ENCODE measurements around the gene PRKAR1B.

The PRKAR1B gene

DNA sequence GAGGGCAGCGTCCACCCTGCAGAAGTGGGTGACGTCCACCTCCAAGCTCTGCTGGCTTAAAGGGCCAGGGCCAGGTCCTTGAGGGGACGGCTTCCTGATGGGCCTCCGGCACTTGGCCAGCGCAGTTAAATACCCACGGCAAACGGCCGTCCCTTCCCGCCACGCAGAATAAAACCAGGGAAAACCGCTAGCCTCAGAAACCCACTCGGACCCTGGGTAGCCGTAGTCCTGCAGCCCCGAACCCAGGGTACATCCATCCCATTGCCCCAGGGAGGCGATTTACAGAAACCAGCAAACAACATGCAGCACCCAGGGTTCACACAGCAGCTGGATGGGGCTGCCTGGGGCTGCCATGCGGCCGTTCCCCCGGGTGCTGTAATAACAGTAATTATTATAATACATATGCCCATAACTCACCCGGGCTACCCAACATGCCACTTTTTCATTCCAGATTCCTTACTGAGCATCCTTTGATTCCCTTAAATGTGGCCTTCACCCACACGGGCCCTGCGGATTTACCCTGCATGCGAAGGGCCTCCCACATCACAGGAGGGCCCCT, 126.0 kb downstream of the PRKAR1B start:
- no peak for DNase-seq

DNA sequence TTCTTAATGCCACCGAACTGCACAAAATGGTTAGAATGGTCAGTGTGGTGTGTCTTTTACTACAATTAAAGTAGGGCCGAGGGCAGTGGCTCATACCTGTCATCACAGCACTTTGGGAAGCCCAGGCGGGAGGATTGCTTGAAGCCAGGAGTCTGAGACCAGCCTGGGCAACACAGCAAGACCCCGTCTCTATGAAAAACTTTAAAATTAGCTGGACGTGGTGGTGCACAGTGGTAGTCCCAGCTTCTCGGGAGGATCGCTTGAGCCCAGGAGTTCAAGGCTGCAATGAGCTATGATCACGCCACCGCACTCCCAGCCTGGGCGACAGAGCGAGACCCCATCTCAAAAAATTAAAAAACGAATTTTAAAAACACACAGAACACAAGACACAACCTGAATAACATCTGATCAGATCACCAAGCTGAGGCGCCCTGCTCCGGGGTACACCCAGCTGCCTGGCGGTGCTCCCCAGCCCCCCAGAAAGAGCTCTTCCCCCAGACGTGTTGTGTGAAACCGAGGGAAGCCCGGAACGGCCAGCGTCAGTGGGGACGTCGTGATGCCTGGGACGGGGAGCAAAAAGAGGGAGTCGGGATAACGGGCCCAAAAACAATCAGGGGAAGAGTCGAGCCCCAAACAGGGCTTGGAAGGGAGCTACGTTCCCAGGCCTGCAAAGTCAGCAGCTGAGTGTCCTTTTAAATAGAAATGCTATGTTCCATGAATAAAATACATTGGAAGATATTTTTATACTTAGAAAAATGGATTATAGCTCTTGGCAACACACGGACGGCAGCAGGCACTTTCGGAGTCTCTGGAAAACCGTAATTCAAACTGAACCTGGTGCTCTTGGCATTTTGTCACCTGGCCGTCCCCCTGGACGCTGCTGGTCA, 126.7 kb downstream of the PRKAR1B start:
- no peak for DNase-seq

DNA sequence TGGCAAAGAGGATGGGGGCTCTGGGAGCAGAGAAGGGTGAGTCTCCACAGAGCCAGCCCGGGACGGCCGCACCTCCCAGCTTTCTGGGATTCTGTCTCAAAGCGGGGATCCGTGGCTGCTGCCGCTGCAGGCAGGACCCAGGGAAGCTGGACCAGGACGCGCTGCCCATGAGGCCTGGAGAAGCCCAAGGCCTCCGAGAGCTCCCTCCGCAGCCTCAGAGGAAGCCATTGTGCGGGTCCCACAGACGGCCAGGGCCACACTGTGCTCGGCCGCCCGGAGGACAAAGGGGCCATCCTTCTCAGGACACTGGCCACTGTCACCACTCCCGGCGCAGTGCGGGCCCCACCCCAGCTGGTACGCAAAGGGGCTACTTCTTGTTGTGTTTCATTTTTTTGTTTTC, 128.2 kb downstream of the PRKAR1B start:
- DNase-seq, result no peak

DNA sequence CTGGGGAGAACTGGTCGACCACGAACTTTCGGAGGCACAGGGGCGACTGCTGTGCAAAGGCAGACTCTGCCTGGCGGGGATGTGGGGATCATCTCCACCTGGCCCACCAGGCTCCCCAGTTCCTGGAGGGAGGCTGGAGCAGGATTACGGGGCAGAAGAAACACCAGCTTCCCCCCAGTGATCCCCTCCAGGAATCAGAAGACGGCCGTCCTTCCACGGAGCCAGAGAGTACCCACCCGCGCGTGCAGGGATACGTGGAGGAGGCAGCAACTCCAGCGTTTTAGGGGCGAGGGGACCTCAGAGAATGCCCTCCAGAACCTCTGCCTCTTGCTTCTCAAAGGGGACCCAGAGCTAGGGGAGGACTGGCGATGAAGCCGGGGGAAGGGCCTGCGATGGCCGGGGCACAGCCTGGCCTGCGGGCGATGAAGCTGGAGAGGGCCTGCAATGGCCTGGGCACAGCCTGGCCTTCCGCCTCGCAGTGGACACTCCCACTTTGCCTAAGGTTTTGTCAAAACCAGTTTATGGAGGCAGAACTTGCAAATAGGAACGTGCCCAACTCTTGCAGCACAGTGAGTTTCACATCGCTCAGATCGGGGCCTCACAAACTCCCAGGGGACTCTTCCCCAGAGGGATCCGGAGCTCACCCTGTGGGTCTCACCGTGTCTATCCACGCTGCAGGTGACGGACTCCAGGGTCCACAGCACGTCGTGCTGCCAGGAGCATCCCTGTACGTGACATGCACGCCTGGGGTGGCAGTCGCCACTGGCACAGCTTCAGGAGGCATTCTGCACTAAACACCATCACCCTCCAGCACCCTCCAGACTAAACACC, 129.5 kb downstream of the PRKAR1B start:
- DNase-seq, result no peak

DNA sequence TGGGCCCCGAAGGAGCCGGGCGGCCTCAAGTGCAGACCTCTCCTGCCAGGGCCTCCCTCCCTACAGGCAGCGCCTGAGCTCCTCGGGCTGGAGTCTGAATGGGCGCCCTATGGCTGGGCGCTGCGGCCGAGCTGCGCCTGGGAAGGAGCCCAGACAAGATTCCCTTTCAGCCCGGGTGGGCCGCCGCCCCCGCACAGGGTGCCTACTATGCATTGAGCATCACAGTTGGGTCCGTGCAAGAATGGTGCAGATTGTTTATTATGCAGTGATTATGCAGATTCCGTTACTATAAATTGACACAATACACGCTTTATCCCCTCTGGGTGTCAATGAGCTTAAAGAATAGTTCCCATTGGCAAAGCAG, 130.3 kb downstream of the PRKAR1B start:
- no peak for DNase-seq

DNA sequence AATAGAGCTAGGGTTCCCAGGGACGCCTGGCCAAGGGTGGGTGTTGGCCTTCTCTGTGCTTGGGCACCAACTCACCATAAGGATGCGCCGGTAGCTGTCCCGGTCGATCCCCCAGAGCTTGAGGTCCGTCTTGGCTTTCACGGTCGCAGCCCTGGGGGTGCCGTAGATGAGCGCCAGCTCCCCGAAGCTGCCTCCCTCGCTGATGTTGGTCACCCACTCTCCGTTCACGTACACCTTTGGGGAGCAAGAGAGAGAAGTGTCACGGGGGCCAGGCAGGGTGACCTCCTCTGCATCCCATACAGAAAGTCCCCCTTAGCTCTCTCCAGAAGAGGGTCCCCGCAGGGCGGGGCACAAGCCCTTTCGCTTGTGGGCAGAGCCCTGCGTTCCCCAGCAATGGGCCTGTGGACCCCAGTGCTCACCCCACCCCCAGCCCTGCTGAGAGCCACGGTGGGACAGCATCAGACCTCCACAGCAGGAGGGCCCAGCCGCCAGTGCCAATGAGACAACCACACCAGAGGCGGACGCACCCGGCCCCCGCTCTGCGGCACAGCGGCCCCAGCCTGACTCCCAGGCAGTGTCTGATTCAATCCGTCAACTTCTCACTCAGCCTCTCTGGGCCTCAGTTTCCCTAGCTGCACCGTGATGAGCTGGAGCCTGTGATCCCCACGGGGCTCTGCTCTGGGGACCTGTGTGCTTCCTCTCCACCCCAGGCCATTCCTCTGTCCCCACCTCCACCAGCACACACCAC, 130.8 kb downstream of the PRKAR1B start:
- no peak for DNase-seq

DNA sequence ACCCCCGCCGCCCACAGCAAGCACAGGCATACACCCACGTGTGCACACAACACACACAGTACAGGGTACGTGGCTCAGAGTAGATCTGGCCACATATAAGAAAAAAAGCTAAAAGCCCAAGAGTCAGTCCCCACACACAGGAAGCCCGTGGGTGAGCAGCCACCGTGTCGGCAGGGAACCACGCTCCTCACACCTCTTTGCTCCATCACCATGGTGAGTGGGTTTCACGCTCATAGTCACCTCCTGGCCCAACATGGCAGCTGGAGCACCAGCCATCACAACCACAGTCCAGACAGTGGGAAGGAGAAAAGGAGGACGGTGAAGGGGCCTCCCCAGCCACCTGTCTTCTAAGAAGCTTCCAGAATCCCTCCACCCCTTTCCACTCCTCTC, 131.5 kb downstream of the PRKAR1B start:
- DNase-seq, result no peak

DNA sequence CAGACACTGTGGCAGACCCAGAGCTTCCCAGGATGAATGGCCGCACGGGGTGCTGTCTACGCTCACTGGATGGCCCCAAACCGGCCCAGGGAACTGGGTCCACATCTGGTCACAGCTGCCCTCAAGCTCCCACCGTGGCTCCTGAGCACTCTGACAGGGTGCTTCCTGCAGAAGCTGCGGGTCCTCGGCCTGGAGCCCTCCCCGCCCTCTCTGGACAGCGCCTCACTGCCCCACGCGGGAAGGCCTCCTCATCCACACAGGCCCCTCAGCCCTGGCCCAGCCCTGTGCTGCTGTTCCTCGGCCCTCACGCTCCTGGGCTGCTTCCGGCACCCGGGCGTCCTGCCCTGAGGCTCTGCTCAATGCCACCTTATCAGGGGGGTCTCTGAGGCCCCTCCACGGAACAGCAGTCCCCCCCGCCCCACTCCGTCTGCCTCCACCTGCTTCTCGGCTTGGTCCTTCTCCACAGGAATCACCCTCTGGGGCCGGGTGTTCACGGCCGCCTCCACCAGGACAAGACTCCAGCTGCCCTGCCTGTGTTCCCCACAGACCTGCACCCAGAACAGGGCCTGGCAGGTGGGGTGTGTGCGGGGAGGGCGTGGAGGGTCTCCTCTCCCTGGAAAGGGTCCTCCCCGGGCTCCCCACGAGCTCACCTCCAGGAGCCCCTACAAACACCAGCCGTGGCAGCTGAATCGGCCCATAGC, 132.0 kb downstream of the PRKAR1B start:
- DNase-seq, result no peak

DNA sequence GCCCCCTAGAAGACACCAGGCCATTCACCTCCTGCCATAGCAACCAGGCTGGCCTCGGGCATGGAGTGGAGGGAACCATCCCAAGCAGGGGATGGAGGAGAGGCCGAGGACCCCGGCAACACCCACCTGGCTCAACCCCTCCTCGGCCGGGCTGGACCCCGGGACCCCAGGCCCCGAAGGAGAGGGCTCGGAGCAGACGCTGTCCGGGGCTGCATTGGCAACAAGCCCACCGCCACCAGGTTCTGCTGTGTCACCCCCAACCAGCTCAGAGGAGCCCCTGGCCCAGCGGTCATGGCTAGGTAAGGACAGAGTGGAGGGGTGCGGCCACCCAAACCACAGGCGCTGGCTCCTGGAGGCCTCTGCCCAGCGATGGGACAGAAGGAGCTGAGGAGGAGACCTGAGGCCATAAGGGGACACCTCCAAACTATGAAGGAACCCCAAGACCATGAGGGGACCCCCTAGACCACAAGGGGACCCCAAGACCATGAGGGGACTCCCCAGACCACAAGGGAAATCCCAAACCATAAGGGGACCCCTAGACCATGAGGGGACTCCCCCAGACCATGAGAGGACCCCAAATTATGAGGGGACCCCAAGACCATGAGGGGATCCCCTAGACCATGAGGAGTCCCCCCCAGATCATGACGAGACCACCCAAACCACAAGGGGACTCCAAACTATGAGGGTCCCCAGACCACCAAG, 132.7 kb downstream of the PRKAR1B start:
- DNase-seq, result no peak

DNA sequence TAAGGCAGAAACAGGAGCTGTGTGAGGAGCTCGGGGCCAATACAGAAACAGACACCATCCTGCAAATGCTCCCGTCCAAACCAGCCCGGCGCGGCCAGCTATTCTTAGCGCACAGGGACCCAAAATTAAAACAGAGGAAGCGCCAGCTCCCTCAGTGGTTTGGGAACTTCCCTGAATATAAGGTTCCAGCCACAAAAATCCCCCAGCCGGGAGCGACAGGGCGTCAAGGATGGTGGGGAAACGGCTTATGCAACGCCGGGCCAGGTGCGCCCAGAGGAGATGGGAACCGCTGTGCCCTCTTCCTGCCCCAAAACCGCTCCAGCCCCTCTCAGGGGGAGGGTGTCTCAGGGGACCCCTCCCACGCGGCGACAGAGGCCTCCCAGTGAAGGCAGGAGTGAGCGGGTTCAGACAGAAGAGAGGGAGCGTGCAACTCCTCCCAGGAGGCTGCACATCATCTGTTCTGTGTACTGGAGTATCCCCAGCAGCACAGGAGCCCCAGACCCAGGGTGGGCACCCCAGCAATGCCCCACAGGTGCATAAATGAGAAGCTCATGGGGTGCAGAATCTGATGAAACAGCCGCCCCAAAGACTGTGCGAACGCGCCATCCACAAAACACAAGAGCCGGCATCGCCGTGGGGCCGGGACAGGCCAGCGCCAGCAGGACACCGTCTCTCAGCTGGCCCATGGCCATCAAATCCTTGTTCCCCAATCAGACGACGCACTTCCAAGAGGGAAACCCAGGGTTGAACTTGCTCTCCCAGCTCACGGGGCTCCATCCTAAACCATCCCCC, 133.6 kb downstream of the PRKAR1B start:
- no peak for DNase-seq

DNA sequence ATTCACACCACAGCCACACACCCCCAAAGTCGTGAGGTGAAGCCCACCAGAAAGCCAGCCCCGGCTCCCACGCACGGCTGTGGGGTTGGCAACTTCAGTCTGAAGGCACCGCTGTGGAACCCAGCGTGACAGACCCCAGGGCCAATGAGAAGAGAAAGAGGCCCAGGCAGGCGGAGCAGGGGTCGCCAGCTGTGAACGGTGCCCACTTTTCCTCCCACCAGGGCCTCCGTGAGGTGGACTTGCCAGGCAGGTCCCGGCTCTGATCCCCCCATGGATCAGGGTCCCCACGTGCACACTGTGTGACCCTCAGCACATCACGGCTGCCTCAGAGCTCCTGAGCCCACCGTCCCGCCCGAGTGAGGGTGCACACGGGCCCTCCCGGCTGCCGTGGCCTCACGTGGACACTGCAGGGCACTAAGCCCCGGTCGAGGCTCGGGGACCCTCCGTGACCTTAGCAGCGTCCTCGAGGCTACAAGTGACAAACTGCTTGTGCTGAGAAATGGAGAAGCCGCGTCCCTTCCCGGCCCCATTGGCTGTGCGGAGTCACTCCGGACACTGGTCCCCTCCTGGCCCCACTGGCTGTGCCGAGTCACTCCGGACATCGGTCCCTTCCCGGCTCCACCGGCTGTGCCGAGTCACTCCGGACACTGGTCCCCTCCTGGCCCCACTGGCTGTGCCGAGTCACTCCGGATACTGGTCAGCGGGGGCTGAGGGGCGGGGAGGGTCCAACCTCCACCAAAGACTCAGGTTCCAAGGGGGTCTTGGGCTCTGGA, 135.0 kb downstream of the PRKAR1B start:
- no peak for DNase-seq

DNA sequence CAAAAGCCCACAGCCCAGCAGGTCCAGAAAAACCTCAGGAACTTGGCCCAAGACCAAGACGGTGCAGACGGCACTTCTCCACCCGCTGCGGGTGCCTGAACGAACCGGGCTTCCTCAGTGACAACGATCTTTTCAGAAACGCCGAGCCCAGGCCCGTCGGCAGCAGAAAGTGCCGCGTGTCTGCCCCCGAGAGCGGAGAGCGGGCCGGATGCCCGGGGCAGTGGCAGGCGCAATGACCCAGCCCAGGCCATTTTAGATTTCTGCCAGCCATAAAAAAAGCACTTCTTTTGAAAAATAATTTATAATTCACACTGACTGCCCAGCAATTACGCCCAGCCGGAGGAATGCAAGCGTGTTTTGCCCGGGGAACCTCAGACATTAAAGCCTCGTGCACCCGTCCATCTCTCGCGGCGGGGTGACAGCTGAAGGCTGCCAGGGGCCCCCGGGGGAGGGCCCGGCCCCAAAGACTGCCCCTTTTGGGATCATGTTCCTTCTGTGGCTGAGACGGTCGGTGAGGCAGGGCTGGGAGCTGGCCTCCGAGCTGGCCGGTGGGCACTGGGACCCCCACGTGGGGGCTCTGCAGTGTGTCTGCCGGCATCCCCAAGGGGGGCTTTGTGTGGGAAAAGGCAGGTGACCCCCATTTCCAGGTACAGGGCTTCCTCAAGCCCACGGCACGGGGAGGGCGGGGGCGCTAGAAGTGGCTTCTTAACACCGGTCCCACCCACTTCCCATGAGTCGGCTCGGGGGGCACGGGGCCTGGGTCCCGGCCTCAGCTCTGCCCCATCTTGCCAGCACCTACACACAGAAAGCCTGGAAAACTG, 136.1 kb downstream of the PRKAR1B start:
- no peak for DNase-seq

DNA sequence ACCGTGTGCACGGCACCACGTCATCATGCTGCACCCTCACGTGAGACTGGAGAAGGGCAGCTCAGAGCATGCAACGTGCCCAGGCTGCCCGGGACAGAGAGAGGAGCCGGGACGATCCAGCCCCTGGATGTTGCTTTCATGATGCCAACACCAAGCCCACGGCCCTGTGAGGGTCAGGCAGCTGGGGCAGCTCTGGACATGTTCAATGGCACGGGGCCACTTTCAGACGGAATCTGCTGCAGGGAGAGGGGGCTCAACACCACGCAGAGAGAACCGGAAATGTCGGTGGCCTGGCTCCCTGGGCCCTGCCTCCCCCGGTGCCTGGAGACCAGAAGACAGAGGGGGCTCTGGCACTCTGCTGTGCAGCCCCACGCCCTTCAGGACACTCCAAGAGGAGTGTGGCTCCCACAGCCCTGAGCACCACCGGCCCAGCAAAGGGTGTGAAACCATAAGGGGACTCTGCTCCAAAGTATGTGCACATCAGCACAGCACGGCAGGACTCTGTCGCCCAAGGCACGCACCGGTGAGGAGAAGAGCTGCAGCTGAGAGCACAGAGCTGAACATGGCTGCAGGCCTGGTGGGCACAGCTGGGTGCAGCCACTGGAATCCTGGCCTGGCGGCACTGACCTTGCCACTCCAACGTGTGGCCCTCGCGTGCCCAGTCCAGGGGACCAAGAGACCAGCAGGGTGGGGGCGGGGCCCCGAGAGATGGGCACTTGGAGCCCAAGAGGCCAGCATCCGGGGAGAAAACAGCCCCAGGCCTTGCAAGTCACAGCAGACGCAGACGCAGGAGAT, 137.1 kb downstream of the PRKAR1B start:
- no peak for DNase-seq

DNA sequence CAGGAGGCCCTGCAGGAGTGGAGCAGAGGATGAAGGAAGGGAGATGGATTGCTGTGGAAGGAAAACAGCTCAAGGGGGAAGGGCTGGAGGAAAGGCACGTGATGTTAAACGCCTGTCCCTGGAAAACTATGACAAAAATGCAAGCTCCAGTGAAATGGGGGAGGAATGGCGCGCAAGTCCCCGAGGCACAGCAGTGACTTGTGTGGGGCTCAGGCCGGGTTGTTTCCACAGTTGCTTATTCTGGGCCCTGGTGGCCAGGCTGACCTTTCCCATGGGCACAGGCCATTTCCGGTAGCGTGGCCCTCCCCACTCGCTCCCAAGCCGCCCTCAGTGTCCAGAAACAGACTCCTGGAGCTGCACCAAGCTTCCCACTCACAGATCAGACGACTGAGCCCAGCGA, 139.3 kb downstream of the PRKAR1B start:
- peak; percentile 65 for DNase-seq

DNA sequence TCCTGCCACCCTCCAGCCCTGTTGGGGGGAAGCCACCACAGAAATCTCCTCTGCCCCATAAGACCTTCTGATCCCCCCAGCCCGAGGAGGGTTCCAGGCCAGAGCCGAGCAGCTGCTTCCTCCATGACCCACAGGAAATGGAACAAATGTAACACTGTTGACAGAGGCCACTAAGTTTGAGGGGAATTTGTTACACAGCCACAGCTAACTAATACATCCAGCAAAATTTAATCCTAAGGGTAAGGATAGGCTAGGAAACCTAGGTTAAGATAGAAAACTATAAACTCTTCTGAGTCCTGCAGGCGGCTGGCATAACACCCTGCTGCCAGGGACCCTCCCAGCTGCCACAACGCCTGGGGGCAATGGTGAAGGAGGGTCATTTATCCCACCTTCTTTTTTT, 140.6 kb downstream of the PRKAR1B start:
- DNase-seq, result no peak

DNA sequence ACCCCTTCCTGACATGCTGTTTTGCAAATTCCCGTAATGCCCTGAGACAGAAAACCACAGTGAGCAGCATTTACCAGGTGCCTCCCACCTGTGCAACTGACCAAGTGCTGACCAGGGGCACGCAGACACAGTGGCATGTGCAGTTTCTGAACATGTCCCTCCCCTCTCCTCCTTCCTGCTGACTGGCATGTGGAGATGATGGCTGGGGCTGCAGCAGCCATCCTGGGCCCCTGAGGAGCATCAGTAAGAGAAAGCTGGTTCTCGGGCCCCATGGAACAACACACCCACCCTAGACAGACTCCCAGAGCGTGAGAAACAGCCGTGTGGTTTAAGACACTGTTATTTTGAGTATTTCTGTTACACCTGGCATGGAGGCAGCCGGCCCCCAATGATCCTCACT, 141.2 kb downstream of the PRKAR1B start:
- no peak for DNase-seq

DNA sequence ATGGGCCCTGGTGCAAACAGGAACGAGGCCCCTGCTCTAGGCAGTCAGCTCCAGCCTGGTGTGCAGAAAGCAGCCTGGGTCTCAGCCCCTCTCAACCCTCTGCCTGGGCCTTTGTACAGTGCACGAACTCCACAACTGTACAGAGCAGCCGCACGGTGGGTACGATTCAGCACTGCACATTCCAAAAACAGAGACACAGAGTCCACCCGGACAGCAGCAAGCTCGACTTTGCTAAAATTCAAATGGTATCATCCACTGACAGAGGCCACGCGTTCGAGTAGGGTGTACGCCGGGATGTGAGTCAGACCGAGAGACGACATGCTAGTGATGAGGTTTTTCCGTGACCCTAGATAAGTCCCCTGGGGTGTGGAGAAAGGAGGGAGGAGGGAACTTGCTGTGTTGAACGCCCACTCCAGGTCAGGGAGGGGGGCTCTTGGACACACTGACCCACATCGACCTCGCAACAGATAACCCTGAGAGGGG, 141.8 kb downstream of the PRKAR1B start:
- no peak for DNase-seq

DNA sequence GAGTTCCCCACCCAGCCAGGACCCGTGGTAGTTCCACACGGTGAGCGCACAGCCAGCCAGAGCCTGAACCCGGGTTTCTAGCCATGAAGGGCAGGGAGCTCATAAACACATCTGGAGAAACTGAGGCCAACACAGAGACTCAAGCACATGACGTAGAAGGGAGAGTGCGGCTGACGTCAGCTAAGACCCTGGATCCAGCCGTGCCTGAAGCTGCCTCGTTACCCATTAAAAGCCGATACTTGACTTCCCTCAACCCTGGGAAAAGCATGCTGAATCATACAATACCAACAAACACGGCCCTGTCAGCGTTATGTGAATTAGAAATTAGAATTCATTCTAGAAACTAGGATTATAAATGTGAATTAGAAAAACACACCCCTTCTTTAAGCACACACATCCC, 142.3 kb downstream of the PRKAR1B start:
- no peak for DNase-seq

All from EL (cell line).